GM21447 (cell line): ENCODE results near the gene SMDT1.
"Not testable (repeated sequence)": the region's sequence is repeated elsewhere in the genome, so short reads cannot be mapped to it uniquely, and the experiment has no call there.

Source experiments
- ATAC-seq: cut with Tn5 transposase; IDR thresholded peaks from one replicate; pipeline ENCODE4 v1.9.1; 2021; ENCODE audit not compliant: unreplicated experiment

SMDT1 gene

DNA sequence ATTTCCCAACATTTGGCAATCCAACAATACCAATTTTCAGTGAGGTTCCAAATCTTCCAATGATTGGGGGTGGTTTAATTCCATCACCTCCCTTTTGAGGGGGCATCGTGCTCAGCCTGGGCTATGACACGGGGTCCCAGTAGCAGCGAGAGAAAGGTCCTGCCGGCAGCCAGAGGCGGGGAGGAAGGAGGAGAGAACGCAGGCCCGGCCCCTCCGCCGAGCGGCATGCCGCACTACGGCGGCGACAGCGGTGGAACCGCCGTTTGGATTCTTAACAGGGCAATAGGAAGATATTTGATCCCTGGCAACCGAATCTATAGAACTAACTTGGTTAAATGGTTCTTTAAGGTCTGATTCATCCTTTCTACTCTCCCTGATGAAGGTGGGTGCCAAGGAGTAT is 29.3 kb downstream of the SMDT1 start:
- ATAC-seq = no peak

DNA sequence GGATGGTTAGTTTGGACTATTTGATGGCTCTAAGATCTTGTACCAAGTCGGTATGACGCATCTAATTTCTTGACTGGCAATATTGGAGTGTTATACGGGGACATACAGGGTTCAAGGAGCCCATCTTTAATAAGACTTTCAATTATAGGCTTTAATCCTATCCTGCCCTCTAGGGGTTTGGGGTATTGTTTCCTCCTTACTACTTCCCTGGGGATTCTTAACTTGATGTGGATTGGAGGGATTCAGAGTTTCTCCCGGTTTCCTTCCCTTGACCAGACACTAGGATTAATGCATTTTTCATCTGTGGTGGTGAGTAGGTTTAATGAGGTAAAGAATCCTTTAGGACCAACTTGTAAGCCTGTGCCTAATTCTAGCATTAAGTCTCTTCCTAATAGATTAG is 32.3 kb downstream of the SMDT1 start:
- no peak for ATAC-seq

DNA sequence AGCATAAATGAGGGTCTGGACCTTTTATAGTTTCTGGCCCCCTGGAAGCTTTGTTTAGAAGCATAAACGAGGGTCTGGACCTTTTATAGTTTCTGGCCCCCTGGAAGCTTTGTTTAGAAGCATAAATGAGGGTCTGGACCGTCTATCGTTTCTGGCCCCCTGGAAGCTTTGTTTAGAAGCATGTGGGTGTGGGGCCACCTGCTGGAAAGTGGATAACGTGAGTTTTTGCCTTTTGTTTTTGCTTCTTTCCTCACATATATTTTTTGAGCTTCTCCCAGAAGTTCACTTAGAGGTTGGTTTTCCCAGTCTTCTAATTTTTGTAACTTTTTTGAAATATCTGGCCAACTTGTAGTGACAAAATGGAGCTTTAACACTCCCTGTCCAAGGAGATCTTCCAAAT is 33.3 kb downstream of the SMDT1 start:
- not testable (repeated sequence) for ATAC-seq

DNA sequence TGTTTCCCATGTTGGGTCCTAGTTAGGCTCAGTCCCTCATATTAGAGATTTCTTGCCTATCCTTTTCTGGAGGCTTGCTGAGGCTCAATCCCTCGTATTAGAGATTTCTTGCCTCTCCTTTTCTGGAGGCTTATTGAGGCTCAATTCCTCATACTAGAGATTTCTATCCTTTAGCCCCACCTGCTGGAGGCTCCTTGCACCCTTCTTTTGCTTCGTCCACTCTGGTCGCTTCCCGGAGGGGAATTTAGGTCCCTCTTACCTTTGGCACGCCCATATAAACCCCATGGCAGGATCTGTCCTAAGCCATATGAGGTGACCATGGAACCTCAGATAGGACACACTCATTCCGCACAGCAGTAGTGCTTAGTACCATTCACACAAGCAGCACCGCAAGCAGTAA is 35.2 kb downstream of the SMDT1 start:
- ATAC-seq = no peak

- not testable (repeated sequence) for ATAC-seq
Measured at GRCh38 chr22:42115420-42115830, 35.9 kb downstream of the SMDT1 start.

- no peak for ATAC-seq
Measured at GRCh38 chr22:42116848-42117424, 37.4 kb downstream of the SMDT1 start.

- ATAC-seq = not testable (repeated sequence)
Measured at GRCh38 chr22:42120231-42121021, 40.9 kb downstream of the SMDT1 start.

GRCh38 chr22:42123529-42123928 is 44.0 kb downstream of the SMDT1 start:
- not testable (repeated sequence) for ATAC-seq

- no peak for ATAC-seq
Measured at GRCh38 chr22:42127606-42128005, 48.1 kb downstream of the SMDT1 start.

DNA sequence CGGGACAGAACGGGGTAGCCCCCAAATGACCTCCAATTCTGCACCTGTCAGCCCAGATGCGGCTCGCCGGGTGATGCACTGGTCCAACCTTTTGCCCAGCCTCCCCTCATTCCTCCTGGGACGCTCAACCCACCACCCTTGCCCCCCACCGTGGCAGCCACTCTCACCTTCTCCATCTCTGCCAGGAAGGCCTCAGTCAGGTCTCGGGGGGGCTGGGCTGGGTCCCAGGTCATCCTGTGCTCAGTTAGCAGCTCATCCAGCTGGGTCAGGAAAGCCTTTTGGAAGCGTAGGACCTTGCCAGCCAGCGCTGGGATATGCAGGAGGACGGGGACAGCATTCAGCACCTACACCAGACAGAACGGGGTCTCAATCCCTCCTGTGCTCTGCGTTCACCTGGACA is 48.5 kb downstream of the SMDT1 start:
- ATAC-seq = not testable (repeated sequence)

DNA sequence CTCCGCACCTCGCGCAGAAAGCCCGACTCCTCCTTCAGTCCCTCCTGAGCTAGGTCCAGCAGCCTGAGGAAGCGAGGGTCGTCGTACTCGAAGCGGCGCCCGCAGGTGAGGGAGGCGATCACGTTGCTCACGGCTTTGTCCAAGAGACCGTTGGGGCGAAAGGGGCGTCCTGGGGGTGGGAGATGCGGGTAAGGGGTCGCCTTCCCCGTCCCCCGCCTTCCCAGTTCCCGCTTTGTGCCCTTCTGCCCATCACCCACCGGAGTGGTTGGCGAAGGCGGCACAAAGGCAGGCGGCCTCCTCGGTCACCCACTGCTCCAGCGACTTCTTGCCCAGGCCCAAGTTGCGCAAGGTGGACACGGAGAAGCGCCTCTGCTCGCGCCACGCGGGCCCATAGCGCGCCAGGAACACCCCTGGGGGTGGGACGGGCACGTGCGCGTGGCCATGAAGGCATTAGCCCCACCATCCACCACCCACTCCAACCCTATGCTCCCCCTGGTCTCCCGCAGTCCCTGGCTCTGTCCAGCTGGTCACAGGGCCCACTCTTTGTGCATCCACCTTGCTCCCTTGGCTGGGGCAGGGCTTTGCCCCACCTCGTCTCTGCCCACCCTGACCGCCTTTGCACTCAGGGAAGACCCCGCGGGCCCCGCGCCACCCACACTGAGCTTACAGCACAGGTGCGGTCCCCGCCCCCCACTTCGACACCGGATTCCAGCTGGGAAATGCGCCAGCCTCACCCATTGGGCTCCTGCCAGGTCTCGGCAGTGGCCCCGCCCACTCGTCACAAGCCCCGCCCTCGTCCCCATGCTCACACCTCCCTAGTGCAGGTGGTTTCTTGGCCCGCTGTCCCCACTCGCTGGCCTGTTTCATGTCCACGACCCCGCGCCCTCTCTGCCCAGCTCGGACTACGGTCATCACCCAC is 49.5 kb downstream of the SMDT1 start:
- ATAC-seq = not testable (repeated sequence)

GRCh38 chr22:42130182-42130581 is 50.7 kb downstream of the SMDT1 start:
- ATAC-seq = not testable (repeated sequence)

DNA sequence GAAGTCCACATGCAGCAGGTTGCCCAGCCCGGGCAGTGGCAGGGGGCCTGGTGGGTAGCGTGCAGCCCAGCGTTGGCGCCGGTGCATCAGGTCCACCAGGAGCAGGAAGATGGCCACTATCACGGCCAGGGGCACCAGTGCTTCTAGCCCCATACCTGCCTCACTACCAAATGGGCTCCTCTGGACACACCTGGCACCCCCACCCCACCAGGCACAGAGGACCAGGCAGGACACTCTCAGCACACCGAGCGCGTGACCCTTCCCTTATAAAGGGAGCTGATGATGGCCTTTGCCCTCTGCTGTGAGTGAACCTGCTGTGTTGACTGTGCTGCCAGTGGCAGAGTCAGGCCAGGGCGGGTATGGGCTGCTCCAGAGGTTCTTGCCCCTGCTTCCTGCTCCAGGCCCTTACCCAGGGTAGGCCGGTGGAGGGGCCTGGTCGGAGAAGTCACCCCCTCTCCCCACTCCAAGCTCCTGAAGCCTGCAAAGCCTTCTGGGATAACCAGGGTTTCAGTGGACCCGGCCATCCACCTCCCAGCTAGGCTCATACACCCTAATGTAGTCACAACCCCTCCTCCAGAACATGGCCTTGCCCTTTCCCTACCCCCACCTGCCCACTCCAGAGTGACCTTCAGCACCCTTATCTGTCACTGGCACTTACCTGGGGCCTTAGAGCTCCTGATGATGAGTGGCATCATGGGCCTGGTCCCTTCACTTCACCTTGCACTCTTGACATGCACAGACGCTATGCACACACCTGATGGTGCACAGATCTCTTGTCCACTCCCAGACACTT is 51.3 kb downstream of the SMDT1 start, which contains the start of gene CYP2D6:
Gene CYP2D6 (minus strand): TSS at position 172 of the 793 bp plus-strand sequence. CDS start 19 bp downstream, at position 153.
- ATAC-seq = not testable (repeated sequence)

- ATAC-seq = no peak
Measured at GRCh38 chr22:42131562-42131961, 52.1 kb downstream of the SMDT1 start.

DNA sequence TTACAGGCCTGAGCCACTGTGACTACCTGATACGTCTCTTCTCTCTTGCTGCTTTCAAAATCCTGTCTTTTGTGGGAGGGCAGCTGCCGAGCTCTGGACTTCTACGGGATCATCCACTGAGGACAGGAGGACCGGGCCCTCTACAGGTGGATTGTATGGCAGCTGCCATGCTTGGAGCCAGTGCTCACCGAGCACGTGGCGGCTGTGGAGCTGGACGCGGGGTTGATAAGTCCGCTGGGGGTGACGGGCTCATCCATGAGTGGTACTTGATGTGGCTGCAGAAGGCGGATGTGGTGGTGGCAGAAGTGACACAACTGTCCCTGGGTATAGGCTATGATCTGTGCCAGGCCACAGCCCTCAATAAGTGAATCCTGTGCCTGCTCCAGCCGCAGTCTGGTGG is 53.0 kb downstream of the SMDT1 start:
- ATAC-seq = no peak
